Pons (tissue), 1 donor: ENCODE results near the gene LCE2B.

Experiments
- DNase-seq: peaks from one replicate; pipeline ENCODE4 v3.0.0-alpha.2; 2016; ENCODE audit warnings: low spot score

The LCE2B gene

DNA sequence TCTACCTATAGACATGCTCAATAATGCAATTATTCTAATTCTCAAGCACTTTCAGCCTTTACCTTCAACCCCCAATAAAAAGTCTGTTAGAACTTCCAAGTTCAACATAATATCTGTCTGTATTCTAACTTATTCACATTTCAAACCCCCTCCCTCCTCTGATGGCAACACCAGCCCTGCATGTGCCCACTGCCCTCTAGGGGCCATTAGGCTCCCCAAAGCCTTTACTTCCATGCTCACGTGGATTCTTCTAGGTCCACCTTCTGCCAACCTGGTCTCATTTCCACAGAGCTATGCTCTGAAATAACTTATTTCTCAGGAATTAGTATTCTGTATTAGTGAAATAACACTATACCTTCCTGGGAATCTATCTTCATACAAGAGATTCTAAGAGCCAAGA lies 49.7 kb downstream of the LCE2B start:
- no peak for DNase-seq
